Stomach (tissue), 9 donors: ENCODE data around the gene PRKCE. TPM values are rescaled to one million over a fixed set of nuclear protein-coding genes. Genes with fewer than 3 reads are reported as not detected.

Experiments used
- DNase-seq, 2 donors: peaks; one replicate each; pipeline versions ENCODE4 v3.0.0 to v3.0.0-alpha.2; 2013 to 2019
- H3K27ac ChIP-seq, 5 donors: fragments of 200-600 bp in 4 of 5; sonication (generic) in 4 of 5; one replicate each; pipeline ENCODE4 v1.5.1; 2013 to 2019; ENCODE audit warnings: mild to moderate bottlenecking in 1 of 5, moderate library complexity in 1 of 5
- H3K27me3 ChIP-seq, 3 donors: fragments of 200-600 bp; sonication (generic); one replicate each; pipeline ENCODE4 v1.5.1; 2017 to 2019; ENCODE audit warnings: mixed run types in 1 of 3
- H3K36me3 ChIP-seq, 4 donors: fragments of 200-600 bp; sonication (generic); 1 replicate in 3 of 4; 2 replicates in 1 of 4; pipeline ENCODE4 v1.5.1; 2016 to 2019
- H3K4me1 ChIP-seq, 4 donors: fragments of 200-600 bp; sonication (generic); one replicate each; pipeline ENCODE4 v1.5.1; 2016 to 2019
- H3K4me3 ChIP-seq, 4 donors: fragments of 200-600 bp; sonication (generic) in 3 of 4; one replicate each; pipeline ENCODE4 v1.5.1; 2016 to 2019; ENCODE audit warnings: mild to moderate bottlenecking in 1 of 4
- H3K9me3 ChIP-seq, 4 donors: fragments of 200-600 bp; sonication (generic); one replicate each; pipeline ENCODE4 v1.5.1; 2016 to 2019
- EP300 ChIP-seq: sonication (generic); formaldehyde crosslinking; IDR thresholded peaks from one replicate; pipeline ENCODE4 v1.6.1; 2017; ENCODE audit warnings: antibody characterized with exemption
- POLR2A ChIP-seq, 4 donors: fragments of 450-650 bp; IDR thresholded peaks; one replicate each; pipeline ENCODE4 v1.6.1; 2016; ENCODE audit warnings: antibody characterized with exemption in 4 of 4, control low read depth in 2 of 4, mild to moderate bottlenecking in 1 of 4, moderate library complexity in 1 of 4
- POLR2AphosphoS5 ChIP-seq, 3 donors: sonication (generic); formaldehyde crosslinking; IDR thresholded peaks; one replicate each; pipeline ENCODE4 v1.6.1; 2016; ENCODE audit warnings: antibody characterized with exemption in 3 of 3
- WGBS, 5 donors: extraction: QIAGEN DNeasy Blood & Tissue Kit in 3 of 5; methylation state at CpG; one replicate each; pipeline versions ENCODE4 v1.1.5 to v1.1.7; 2013 to 2018; 5-methylcytosine and 5-hydroxymethylcytosine counted together
- intact Hi-C: fragments of 100-400 bp; cut with DNase I; formaldehyde crosslinking; loops from one replicate; pipeline ENCODE4 v1.15.1; 2023; ENCODE audit warnings: low total_unique reads
- polyA plus RNA-seq, 3 donors: library from polyadenylated mRNA; stranded (reverse); fragments of 200-250 nt; gene quantifications; one replicate each; pipeline ENCODE4 v1.2.3, GENCODE V29; 2013
- total RNA-seq, 5 donors: library from RNA; depleted of rRNA; stranded (reverse); fragments of >200 nt; gene quantifications; one replicate each; pipeline versions ENCODE4 v1.1.0 to v1.2.3, GENCODE V29; 2014 to 2016
- TF ChIP-seq, protein P1 (sequence below), 7 experiments: fragments of 450-650 bp in 4 of 7; fragments of 200-600 bp in 3 of 7; sonication (generic) in 3 of 7; IDR thresholded peaks; one replicate each; pipeline ENCODE4 v1.5.1; 2016 to 2019; ENCODE audit warnings: antibody characterized with exemption in 7 of 7, control low read depth in 2 of 7, mild to moderate bottlenecking in 1 of 7
- donor health status: healthy with polysubstance abuse.
- donor health status: Bipolar disorder and iron deficiency.
- donor health status: healthy.

PRKCE gene
- total and polyA plus RNA-seq, 8 donors: 2.0 to 92.0 (median 10.0) TPM

DNA sequence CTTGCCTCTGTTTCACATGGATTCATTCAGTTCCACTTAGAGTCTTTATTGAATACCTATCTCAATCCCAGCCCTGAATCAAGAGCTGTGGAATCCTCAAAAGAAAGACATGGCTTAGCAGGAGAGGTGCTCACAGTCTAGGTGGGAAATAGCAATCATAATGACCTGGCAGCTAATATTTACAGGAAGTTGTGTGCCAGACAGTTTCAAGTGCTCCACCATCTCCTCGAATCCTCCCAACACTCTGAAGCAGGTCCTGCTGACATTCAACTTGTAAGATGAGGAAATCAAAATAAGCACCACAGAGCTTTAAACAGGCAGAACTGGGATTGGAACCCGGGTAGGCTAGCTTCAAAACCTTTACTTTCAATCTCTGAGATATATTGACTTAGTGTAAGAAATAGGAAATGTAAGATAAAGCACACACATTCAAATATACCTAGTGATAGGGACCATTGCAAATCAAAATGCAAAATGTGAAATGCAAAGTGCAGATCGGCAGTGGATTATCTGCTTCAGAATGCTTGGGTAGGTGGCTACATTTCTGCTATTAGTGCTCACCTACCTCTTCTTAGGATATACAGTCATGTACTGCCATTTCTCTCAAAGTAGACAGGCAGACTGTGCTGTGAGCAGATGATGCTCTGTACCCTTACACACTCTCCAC is 182.0 kb downstream of the PRKCE start:
- TF ChIP-seq POLR2A (IDR thresholded peaks at IDR 0.05) (no peak), EP300 (no peak), POLR2AphosphoS5 (IDR thresholded peaks at IDR 0.05) (no peak)
- TF ChIP-seq, protein P1, sequence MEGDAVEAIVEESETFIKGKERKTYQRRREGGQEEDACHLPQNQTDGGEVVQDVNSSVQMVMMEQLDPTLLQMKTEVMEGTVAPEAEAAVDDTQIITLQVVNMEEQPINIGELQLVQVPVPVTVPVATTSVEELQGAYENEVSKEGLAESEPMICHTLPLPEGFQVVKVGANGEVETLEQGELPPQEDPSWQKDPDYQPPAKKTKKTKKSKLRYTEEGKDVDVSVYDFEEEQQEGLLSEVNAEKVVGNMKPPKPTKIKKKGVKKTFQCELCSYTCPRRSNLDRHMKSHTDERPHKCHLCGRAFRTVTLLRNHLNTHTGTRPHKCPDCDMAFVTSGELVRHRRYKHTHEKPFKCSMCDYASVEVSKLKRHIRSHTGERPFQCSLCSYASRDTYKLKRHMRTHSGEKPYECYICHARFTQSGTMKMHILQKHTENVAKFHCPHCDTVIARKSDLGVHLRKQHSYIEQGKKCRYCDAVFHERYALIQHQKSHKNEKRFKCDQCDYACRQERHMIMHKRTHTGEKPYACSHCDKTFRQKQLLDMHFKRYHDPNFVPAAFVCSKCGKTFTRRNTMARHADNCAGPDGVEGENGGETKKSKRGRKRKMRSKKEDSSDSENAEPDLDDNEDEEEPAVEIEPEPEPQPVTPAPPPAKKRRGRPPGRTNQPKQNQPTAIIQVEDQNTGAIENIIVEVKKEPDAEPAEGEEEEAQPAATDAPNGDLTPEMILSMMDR (IDR thresholded peaks at IDR 0.05): no peak
- WGBS, 5 donors: 29 to 54% (median 36%) methylated on average over 3 of the region's 3 CpGs
- no peaks in the 10 kb centered on the region for H3K36me3 ChIP-seq
- no peaks in the 10 kb centered on the region for H3K27me3 ChIP-seq
- no peak overlapping the region for H3K27ac ChIP-seq
- intact Hi-C loops: no loop called here
- DNase-seq: no peak
- peaks cover 0 to 11% (median 7%) of the 10 kb centered on the region in 4 donors for H3K9me3 ChIP-seq
- H3K4me3 ChIP-seq: no peak overlapping the region
- H3K4me1 ChIP-seq: peaks cover 4 to 23% (median 11%) of the 10 kb centered on the region in 4 donors

- H3K4me1 ChIP-seq: peaks cover 4 to 26% (median 11%) of the 10 kb centered on the region in 4 donors
- 32 to 57% (median 34%) methylated on average over 3 of the region's 3 CpGs for WGBS, 5 donors
- TF ChIP-seq, protein P1 (IDR thresholded peaks at IDR 0.05): no peak
- TF ChIP-seq POLR2AphosphoS5 (IDR thresholded peaks at IDR 0.05) (no peak), EP300 (no peak), POLR2A (IDR thresholded peaks at IDR 0.05) (no peak)
Observed at GRCh38 chr2:45833968-45834344, 182.5 kb downstream of the PRKCE start.

GRCh38 chr2:45834372-45834771 is 182.9 kb downstream of the PRKCE start:
- no peak for TF ChIP-seq POLR2AphosphoS5 (IDR thresholded peaks at IDR 0.05)
- TF ChIP-seq POLR2A (IDR thresholded peaks at IDR 0.05): no peak
- TF ChIP-seq EP300: no peak
- TF ChIP-seq, protein P1 (IDR thresholded peaks at IDR 0.05): no peak
- Histone ChIP-seq H3K27me3 (no peaks in the 10 kb centered on the region), H3K4me3 (no peak overlapping the region), H3K27ac (no peak overlapping the region), H3K4me1 (peaks cover 4 to 30% (median 11%) of the 10 kb centered on the region in 4 donors), H3K36me3 (no peaks in the 10 kb centered on the region), H3K9me3 (peaks cover 0 to 11% (median 7%) of the 10 kb centered on the region in 4 donors)
- intact Hi-C loops: no loop called here
- WGBS, 5 donors: 84 to 91% (median 88%) methylated on average over 6 of the region's 6 CpGs
- no peak for DNase-seq

More at GRCh38 chr2:45833968-45834344, 182.5 kb downstream of the PRKCE start:
- intact Hi-C loops: no loop called here
- no peak overlapping the region for H3K27ac ChIP-seq
- H3K27me3 ChIP-seq: no peaks in the 10 kb centered on the region
- no peak for DNase-seq
- H3K36me3 ChIP-seq: no peaks in the 10 kb centered on the region
- H3K9me3 ChIP-seq: peaks cover 0 to 11% (median 7%) of the 10 kb centered on the region in 4 donors
- no peak overlapping the region for H3K4me3 ChIP-seq

DNA sequence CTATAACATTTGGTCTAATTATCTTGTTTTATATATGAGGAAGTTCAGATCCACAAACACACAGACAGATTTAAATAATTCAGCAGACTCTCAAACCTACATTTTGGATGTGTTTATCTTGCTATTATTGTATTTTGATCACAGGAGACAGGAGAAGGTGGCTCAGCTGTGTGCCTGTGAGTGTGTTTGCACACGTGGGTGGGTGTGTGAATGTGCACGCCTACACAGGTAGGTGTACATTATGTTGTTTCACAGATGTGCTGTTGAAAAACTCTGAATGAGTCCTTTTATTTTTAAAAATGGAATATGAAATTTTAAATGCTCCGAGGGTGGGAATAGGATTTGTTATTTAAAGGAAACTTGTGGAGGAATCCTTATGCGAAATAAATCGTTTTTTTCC is 183.4 kb downstream of the PRKCE start:
- H3K27ac ChIP-seq: no peak overlapping the region
- no peak overlapping the region for H3K4me3 ChIP-seq
- TF ChIP-seq POLR2A (IDR thresholded peaks at IDR 0.05) (no peak), EP300 (no peak)
- TF ChIP-seq, protein P1 (IDR thresholded peaks at IDR 0.05): no peak
- no peak for DNase-seq
- peaks cover 0 to 11% (median 7%) of the 10 kb centered on the region in 4 donors for H3K9me3 ChIP-seq
- 89 to 93% (median 92%) methylated on average over 5 of the region's 5 CpGs for WGBS, 5 donors
- intact Hi-C loops: no loop called here
- no peaks in the 10 kb centered on the region for H3K36me3 ChIP-seq
- no peaks in the 10 kb centered on the region for H3K27me3 ChIP-seq
- H3K4me1 ChIP-seq: peaks cover 4 to 35% (median 13%) of the 10 kb centered on the region in 4 donors
